Pulmonary artery endothelial cell (primary cell): ENCODE data around the gene GTPBP2. TPM values are rescaled to one million over a fixed set of nuclear protein-coding genes. Genes with fewer than 3 reads are reported as not detected.
"Not testable (repeated sequence)": the region's sequence is repeated elsewhere in the genome, so short reads cannot be mapped to it uniquely, and the experiment has no call there.

ENCODE experiments used
- DNase-seq: peaks from one replicate; pipeline ENCODE4 v3.0.0-alpha.2; 2011; ENCODE audit warnings: low read depth, low spot score
- total RNA-seq: library from RNA; depleted of rRNA; stranded (reverse); fragments of >200 nt; gene quantifications from 2 replicates; pipeline ENCODE4 v1.2.3, GENCODE V29; 2014

The GTPBP2 gene
- total RNA-seq, 1 donor from 2014 or later: 40.5 TPM

- no peak for DNase-seq
Measured at GRCh38 chr6:43624786-43625288, 4.2 kb downstream of the GTPBP2 start.

- no peak for DNase-seq
Measured at GRCh38 chr6:43623880-43624785, 4.9 kb downstream of the GTPBP2 start.

- no peak for DNase-seq
Measured at GRCh38 chr6:43622541-43622940, 6.5 kb downstream of the GTPBP2 start.

GRCh38 chr6:43621836-43622180 lies 7.3 kb downstream of the GTPBP2 start:
- no peak for DNase-seq

- DNase-seq: no peak
Measured at GRCh38 chr6:43621078-43621835, 7.8 kb downstream of the GTPBP2 start.

GRCh38 chr6:43616725-43617472 lies 12.2 kb downstream of the GTPBP2 start:
- DNase-seq: no peak

GRCh38 chr6:43614396-43614730 lies 14.7 kb downstream of the GTPBP2 start:
- no peak for DNase-seq

- DNase-seq: no peak
Measured at GRCh38 chr6:43613721-43614395, 15.2 kb downstream of the GTPBP2 start.

- DNase-seq: no peak
Measured at GRCh38 chr6:43610431-43610830, 18.6 kb downstream of the GTPBP2 start.

GRCh38 chr6:43609402-43609801 lies 19.7 kb downstream of the GTPBP2 start:
- no peak for DNase-seq

GRCh38 chr6:43608807-43609206 lies 20.3 kb downstream of the GTPBP2 start:
- DNase-seq: no peak

- DNase-seq: peak; percentile 46
Measured at GRCh38 chr6:43608310-43608763, 20.7 kb downstream of the GTPBP2 start.

- DNase-seq: no peak
Measured at GRCh38 chr6:43606019-43606418, 23.0 kb downstream of the GTPBP2 start.

- DNase-seq: peak; percentile 37
Measured at GRCh38 chr6:43604174-43604573, 24.9 kb downstream of the GTPBP2 start.

- DNase-seq: no peak
Measured at GRCh38 chr6:43600595-43600994, 28.5 kb downstream of the GTPBP2 start.

GRCh38 chr6:43593938-43594337 lies 35.1 kb downstream of the GTPBP2 start:
- no peak for DNase-seq

- not testable (repeated sequence) for DNase-seq
Measured at GRCh38 chr6:43589564-43589963, 39.5 kb downstream of the GTPBP2 start.

- DNase-seq: no peak
Measured at GRCh38 chr6:43588194-43588593, 40.9 kb downstream of the GTPBP2 start.

- DNase-seq: no peak
Measured at GRCh38 chr6:43584892-43585570, 44.0 kb downstream of the GTPBP2 start.

- no peak for DNase-seq
Measured at GRCh38 chr6:43582911-43583310, 46.2 kb downstream of the GTPBP2 start.

GRCh38 chr6:43579171-43579570 lies 49.9 kb downstream of the GTPBP2 start:
- DNase-seq: no peak
